HK-2 (cell line): ENCODE measurements around the gene ABTB2.
A peak's percentile ranks its signal among the peaks of the same experiment; 100 is the strongest.

Experiments used
- DNase-seq: peaks from one replicate; pipeline ENCODE4 v3.0.0-alpha.2; 2018; ENCODE audit not compliant: unreplicated experiment

Gene ABTB2

DNA sequence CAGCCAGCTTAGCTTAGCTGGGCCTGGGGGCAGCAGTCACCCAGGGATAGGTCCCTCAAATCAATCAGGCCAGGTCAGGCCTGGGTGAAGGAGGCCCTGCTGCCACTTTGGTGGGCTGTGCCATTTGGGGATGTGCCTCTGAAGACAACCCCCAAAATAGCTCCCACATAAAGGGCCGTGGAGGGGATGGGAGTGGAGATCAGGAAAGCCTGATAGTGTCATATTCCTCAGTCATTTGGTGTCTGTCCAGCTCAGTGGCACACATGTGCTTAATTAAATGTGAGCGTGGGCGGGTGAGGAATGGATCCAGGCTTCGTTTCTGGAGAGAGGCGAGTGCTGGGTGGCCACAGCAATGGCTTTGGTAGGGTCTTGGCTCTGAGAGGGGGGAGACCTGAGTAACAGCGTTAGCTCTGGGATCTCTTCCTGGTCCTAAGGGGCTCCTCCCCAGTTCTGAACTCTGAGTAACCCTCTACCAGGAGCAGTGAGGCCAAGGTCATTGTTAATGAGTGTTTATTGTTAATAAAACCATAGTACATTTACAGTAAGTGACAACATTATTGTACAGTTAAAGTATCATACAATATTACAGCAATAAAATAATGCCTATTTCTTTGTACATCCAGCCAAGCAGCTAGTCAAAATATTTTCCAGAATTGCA, 207.2 kb downstream of the ABTB2 start:
- DNase-seq = no peak

DNA sequence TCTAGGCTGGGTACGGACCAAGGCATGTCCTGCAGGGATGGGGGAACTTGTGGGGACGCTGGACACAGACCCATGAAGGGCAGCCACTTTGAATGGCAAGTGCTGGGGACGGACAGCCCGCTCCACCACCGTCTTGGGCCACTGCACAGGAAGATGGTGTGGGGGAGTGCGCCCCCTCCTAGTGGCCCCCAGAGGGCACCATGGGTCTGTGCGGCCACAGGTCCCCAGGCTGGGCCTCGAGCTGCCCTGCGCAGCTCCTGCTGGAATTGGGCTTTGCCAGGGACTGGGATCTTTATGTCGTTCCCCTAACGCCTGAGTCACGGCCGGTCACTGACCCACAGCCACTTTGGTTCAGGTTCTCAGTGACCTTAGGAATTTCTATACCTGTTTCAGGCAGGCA, 208.0 kb downstream of the ABTB2 start:
- DNase-seq = peak; percentile 18

DNA sequence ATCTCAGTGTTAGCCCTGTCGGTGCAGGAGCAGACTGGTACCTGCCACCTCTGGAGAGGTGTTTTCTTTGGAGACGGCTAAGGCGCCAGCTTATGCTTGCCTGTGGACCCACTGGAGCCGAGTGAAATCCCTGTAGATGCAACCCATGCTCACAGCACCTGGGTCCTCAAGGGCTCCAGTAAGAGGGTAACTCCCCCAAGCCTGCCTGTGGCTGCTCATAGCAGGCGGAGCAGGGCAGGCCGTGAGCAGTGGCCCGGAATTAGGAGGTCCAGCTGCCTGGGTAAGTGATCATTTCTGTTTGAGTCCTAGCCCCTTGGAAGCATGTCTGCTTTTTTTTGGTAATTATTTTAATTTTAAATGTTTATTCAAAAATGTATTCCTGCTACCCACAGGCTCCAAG, 208.5 kb downstream of the ABTB2 start:
- no peak for DNase-seq

DNA sequence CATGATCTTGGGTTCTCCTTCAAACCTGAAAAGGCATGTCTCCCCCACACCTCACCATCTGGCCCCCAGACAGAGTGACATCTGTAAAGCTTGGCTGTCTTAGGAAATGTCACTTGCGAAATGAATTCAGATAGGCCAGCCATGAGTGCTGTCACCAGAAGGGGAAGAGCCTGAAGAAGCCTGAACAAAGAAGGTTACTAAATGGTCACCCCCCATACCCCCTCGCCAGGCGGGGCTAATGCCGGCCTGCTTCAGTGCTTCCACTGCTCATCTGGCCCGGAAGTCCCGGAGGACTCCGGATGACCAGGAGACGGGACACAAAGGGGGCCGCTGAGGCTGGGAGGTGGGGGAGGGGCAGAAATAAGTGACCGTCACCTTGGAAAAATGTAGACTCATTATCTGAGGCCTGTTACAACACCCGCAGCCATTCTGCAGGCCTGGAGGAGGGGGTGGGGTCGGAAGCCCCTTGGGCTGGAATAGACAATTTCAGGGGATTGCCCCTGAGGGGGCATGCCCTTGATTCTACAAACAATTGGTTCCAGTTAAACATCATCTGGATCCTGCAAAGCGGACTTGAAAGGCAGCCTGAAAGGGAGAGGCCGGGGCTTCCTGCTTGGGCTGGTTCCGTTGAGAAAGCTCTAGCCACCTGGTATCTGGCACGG, 209.2 kb downstream of the ABTB2 start:
- no peak for DNase-seq

DNA sequence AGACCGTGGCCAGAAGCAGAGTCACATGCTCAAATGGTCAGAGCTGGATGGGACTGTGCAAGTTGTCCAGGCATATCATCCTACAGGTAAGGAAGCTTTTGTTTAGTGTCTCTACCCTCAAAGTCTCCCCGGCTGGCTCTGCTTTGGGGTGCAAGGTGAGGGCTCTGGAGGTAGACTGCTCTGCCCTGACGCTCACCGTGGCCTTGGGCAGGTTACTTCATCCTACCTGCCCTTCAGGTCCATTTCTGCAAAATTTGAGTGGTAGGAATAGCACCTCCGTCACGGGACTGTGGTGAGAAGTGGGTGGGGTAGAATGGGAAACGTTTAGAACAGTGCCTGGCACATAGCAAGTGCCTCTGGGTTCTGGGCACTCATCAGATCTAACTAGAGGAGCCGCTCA, 210.2 kb downstream of the ABTB2 start:
- no peak for DNase-seq

DNA sequence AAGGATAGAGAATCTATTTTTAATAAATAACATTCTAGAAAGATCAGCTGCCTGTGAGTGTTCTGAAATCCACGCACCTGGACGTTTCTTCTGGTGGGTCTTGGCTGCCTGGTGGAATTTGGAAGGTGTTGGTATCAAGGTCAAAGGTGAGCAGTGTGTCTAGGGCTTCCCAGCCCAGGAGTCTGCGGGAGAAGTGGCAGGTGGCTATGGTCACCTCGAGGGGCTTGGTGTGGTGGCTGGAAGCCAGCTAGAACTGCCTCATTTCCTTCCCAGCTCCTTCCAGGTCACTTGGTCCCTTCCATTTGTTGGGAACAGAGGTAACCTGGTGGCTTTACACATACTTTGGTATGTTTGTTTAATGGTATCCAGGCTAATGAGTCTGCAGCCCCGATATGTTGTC, 210.9 kb downstream of the ABTB2 start:
- no peak for DNase-seq

DNA sequence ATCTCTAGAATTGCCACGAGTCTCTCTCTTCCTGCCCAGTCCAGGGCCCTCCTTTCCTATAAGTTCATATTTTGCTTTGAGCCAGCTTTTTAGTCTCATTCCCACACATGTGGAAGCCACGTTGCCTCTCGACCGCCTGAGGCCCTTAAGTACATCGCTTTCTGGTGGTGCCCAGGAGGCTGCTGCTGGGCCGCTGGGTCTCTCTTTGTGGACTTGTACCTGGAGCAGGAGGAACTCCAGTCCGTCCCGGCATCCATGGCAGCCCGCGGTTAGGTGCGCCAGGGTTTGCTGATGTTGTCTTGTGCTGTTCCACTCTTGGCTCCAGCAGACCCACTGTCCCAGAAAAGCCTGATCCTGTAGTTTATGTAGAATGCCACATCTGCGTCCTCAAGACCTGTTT, 211.4 kb downstream of the ABTB2 start:
- no peak for DNase-seq

DNA sequence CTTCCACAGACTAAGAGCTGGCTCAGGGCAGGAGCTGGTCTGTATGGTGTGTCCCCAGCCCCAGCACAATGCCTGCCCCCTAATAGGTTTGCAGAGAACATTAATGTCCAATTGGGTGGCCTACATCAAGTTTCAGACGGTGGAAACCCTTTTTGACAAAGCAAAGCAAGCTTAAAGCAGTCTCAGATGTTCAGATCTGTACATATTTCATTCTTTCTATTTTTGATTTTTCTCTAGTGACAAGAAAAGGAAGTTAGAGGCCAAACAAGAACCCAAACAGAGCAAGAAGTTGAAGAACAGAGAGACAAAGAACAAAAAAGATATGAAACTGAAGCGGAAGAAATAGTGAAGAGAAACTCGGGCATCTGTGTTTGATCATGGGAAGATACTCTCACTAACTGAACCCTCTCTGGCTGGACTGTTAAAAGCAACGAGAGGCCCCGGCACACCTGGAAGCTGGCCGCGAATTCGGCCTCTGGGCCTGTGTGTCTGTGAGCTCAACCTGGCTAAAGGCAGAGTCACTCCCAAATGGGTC, 211.9 kb downstream of the ABTB2 start:
- DNase-seq = no peak

DNA sequence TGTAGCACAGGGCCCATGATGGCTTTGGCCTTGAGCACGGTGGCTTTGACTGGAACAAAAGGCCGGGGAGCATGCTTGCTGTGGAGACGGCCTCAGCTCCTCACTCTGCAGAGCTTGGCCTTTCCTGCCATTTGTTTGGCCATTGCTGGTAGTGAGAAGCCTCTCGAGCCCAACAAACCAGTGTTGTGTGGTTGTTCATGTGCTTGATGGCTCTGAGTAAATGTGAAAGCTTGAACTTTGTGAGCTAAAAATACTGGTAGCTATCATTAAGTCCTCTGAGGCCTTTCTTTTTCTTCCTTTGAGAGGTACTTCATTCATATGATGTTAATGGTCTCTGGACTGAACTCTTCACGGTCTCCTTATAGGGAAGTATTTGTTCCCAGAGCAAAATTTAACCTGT, 212.7 kb downstream of the ABTB2 start:
- DNase-seq = no peak

DNA sequence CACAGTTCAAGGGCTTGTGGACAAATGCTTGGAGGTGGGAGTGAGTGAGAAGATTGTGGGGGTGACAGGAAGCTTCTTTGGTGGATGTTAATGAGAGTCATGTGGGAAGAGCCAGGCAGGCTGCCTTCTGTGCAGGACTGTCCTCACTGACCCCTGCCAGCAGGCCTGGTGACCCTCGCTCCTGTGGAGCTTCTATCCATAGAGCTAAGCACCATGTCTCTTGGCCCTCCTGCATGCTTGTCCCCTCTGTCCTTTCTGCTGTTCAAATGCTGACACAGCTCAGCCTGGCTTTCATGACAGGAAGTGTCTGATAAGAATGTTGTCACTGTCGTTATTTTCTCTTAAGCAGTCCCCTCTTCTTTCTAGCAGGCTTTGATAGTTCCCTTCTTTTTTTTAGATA, 214.8 kb downstream of the ABTB2 start:
- no peak for DNase-seq

DNA sequence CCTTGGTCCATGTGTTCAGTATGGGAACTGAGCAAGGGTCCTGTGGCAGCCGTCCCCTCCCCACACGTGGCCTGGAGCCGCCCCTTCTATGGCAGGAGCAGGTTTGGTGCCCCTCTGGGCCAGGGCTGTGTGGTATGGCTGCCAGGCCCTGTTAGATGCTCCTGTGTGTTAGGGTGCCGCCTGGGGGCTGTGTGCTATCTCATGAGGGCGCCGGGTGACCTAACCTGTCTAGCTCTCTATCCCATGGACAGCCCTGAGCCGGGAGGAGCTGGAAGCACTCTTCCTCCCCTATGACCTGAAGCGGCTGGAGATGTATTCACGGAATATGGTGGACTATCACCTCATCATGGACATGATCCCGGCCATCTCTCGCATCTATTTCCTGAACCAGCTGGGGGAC, 217.7 kb downstream of the ABTB2 start:
- DNase-seq = no peak

DNA sequence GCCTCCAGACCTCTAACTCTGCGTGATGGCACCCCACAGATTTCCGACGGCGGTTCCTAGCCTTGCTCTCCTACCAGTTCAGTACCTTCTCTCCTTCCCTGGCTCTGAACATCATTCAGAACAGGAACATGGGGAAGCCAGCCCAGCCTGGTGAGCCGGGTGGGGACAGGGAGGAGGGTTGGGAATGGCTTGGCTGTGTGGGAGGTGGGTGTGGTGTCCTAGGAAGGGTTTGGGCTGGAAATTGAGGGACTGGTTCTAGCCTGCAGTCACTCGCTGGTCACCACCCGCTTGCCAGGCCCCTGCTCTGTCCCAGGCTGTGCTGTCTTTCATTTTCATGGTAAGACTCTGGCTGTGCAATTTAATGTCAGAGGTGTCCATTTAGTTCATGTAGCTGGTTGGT, 218.5 kb downstream of the ABTB2 start:
- DNase-seq = no peak

DNA sequence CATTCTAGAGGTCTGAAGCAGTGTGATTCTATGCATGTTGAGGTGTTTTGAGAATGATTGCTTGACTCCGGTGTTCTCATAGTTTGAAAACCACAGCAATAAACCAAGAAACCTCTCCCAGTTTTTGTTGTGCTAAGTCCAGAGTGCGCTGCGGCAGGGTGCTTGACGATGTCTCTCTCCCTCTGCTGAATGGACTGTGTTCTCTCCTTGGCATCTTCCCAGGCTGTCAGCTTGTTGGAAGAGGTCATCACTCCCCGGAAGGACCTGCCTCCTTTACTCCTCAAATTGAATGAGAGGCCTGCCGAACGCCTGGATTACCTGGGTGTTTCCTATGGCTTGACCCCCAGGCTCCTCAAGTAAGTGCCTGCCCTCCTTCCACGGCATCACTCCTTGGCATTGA, 221.4 kb downstream of the ABTB2 start:
- no peak for DNase-seq

DNA sequence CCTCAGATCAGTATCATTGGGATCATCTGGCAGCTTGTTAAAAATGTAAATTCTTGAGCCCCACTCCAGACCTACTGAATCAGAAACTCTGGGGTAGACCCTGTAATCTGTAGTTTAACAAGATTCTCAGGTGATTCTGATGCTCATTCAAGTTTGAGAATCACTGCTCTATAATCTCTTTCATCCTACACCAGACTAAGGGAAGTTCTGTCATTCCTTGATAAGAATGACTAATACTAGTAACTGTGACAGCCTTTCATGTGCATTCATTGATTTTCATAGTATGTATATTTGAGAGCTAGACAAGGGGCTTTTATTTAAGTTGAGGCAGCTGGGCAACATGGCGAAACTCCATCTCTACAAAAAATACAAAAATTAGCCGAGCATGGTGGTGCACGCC, 222.4 kb downstream of the ABTB2 start:
- DNase-seq = no peak

DNA sequence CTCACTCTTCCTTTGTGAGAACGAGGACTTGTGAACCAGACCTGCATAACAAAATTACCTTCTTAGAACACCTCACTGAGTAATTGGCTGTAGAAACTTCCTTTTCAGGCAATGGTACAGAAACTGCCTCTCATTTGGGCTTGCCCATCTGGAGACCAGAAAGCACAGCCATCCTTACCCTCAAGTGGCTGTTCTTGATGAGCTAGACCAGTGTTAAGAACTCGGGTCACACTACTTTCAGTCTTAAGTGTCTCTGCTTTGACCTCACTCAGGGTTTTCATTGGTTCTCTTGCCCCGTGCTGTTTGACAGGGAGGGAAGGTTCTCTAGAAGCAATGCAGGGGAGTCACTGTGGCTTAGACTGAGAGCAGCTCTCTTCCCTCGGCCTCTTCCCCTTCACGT, 223.0 kb downstream of the ABTB2 start:
- no peak for DNase-seq

DNA sequence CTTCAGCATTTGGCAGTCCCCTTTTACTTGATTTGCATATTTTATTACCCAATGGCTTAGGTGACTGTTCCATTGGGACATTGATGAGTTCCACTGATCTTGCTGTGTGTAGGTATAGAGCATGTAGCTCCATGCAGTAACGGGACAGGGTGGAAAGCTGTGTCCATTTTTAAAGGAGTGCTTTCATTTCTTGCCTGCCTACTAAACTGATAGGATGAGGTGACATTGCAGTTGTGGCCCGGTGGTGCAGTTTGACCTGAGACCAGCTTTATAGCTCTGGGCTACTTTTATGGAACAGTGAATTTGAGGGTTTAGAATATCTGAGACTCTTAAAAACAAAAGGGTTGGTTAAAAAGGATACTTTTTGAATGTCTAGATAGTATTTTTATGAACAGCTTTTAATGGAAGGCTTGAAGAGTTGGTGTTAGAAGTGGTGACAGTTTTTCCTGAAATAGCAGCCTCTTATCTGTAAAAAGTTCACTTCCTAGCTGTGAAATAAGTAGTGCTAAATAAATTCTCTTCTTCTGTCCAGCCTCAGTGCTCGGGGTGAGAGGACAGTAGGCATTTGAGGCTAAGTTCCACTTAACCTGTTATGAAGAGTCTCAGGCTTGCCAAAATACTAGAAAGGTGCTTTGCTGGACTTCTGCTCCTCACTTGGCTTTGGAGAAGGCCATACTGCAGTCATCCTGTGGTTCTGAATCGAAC, 225.4 kb downstream of the ABTB2 start:
- DNase-seq = no peak

DNA sequence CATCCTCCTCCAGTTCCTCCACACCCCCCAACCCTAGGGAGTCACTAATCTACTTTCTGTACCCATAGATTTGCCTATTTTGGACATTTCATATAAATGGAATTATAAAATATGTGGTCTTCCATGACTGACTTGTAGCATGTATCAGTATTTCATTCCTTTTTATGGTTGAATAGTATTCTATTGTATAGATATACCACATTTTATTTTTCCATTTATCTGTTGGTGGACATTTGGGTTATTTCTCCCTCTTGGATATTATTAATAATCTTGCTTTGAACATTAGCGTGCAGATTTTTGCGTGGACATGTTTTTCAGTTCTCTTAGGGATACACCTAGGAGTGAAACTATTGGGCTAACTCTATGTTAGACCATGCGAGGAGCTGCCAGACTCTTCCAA, 229.0 kb downstream of the ABTB2 start:
- DNase-seq = no peak

DNA sequence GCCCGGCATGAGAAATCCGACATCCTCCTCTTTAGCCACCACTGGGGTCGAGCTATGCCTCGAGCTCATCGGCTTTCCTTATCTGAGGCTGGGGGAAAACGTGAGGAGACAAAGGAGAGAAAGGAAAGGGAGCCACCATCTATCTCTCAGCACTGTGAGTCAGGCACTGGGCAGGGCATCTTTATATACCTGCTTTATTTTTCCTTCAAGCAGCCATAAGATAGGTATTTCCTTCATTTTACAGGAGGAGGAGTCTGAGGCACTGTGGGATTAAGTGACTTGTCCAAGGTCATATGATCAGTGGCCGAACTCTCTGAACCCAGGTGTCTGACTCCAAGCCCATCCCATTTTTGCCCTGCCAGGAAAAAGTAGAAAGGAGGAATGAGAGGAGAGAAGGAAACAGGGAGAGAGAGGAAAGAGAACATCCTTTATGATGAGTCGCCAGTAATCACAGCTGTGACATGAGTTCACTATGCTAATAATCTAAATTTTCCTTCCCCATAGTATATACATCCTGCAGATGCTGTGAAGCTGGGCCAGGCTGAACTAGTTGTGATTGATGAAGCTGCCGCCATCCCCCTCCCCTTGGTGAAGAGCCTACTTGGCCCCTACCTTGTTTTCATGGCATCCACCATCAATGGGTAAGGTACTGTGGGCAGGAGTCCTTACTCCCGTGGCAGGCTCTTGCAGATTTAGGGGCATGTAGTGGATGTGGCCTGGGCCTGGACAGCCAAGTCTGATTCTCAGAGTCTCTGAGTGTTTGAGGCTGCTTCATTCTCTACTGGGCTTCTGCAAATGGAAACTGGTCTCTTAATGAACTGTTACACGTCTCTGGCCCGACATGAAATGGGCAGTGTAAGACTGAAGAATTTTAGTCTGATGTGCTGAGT, 230.6 kb downstream of the ABTB2 start:
- no peak for DNase-seq

DNA sequence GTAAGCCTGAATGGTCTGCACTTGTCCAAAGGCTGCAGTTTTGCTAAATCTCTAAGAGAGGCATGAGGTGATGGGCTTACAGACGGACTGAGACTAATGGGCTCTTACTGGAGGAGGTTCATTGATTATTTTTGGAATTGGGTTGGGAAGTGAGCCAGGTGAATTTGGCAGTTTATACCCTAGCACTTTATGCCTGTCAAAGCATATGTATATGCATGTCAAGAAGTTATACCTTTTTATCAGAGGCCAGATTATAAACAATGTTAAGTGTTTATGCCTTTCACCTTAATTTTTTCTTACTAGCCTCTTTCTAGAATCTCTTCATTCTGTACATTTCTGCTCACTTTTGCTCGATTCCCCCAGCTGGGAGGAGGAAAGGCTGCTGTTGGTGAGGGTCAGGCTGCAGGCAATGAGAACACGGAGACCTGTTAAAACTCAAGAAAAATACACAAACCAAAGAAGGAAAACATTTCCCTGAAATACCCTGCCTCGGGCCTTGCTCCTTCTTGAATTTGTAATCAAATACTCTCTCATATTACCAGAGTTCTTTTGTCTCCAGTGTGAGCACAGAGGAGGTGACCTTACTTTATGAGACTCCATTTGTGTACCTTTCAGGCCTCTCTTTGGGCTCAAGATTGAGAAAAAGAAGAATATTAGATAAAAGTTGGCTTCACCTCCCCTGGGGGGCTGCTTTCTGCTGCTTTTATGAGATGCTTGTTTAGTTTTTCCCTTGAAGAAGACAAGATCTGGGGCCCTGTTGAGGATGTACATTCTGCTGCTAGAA, 232.7 kb downstream of the ABTB2 start:
- no peak for DNase-seq

DNA sequence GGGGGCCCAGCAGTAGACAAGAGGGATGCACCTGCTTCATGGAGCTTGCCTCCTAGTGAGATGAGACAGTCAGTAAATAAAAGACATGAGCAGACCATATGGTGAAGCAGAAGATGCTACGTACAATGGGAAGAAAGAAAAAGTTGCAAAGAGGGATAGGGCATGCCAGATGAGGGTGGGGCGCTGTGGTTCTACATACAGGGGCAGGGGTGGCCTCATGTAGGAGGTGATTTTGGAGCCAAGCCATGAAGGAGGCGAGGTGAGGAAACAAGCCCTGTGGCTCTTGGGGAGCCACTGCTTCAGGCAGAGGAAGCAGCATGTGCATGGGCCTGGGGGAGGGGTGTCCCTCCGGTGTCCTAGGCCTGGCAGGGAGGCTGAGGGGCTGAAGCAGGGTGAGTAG, 237.2 kb downstream of the ABTB2 start:
- no peak for DNase-seq

DNA sequence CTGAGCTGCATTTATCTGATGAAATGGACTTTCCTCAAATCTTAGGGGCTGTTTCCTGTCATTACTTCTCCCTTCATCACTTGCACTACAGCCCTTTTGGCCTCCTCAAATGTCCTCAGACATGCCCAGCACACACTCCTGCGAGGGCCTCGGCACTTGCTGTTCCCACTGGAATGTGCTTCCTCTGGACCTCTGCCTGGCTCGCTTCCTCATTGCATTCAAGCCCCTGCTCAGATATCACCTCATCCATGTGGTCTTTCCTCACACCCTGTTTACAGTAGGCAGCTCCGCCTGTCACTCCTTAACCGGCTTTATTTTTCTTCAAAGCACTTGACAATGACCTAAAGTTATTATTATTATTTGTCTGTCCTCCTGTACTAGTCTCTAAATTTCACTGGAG, 243.3 kb downstream of the ABTB2 start:
- no peak for DNase-seq
